Mononuclear cell (primary cell): Measurements from ENCODE around the gene GSTA2. TPM values are rescaled to one million over a fixed set of nuclear protein-coding genes. Genes with fewer than 3 reads are reported as not detected.
"Not testable (repeated sequence)": the region's sequence is repeated elsewhere in the genome, so short reads cannot be mapped to it uniquely, and the experiment has no call there.

ENCODE experiments used
- H3K27me3 ChIP-seq: 2 replicates; pipeline ENCODE4 v1.6.0; 2011; ENCODE audit warnings: low read length, control low read depth; ENCODE audit not compliant: insufficient read depth
- H3K4me1 ChIP-seq: 2 replicates; pipeline ENCODE4 v1.5.1; 2011; ENCODE audit warnings: mild to moderate bottlenecking, low read length, control low read depth; ENCODE audit not compliant: insufficient read depth
- H3K4me3 ChIP-seq: 2 replicates; pipeline ENCODE4 v1.5.1; 2011; ENCODE audit warnings: mild to moderate bottlenecking, low read length, moderate library complexity
- H3K9me3 ChIP-seq: 2 replicates; pipeline ENCODE4 v1.5.1; 2011; ENCODE audit warnings: low read depth, mild to moderate bottlenecking, control low read depth, low read length
- total RNA-seq: library from RNA; depleted of rRNA; stranded (reverse); fragments of >200 nt; gene quantifications from one replicate; pipeline ENCODE4 v1.2.3, GENCODE V29; 2012

GSTA2 gene
- total RNA-seq: not detected

GRCh38 chr6:52763322-52763916, at the start of gene GSTA2:
Gene GSTA2, minus strand, starts transcription at chr6:52763475. Its CDS starts 5,528 bp downstream, at chr6:52757947.
- H3K27me3 ChIP-seq, H3K4me3 ChIP-seq, H3K9me3 ChIP-seq, H3K4me1 ChIP-seq: not testable (repeated sequence)

GRCh38 chr6:52809777-52810176, 46.5 kb upstream of the GSTA2 start:
- not testable (repeated sequence) for H3K4me1 ChIP-seq, H3K27me3 ChIP-seq, H3K9me3 ChIP-seq, H3K4me3 ChIP-seq

GRCh38 chr6:52808660-52809059, 45.4 kb upstream of the GSTA2 start:
- H3K9me3 ChIP-seq: no peaks in the 10 kb centered on the region
- H3K4me1 ChIP-seq: no peaks in the 10 kb centered on the region
- no peaks in the 10 kb centered on the region for H3K27me3 ChIP-seq
- no peak overlapping the region for H3K4me3 ChIP-seq

- H3K4me1 ChIP-seq, H3K9me3 ChIP-seq, H3K27me3 ChIP-seq, H3K4me3 ChIP-seq: not testable (repeated sequence)
Measured at GRCh38 chr6:52803668-52804255, 40.5 kb upstream of the GSTA2 start, which contains the start of gene GSTA1. Gene GSTA1, minus strand, starts transcription at chr6:52803816. Its CDS starts 4,549 bp downstream, at chr6:52799267.

GRCh38 chr6:52802806-52803205, 39.5 kb upstream of the GSTA2 start:
- Histone ChIP-seq H3K27me3 (peaks cover 5% of the 10 kb centered on the region), H3K4me1 (no peaks in the 10 kb centered on the region), H3K4me3 (no peak overlapping the region), H3K9me3 (no peaks in the 10 kb centered on the region)

- Histone ChIP-seq H3K4me1 (no peaks in the 10 kb centered on the region), H3K9me3 (no peaks in the 10 kb centered on the region), H3K4me3 (no peak overlapping the region), H3K27me3 (peaks cover 5% of the 10 kb centered on the region)
Measured at GRCh38 chr6:52801188-52801841, 38.0 kb upstream of the GSTA2 start.

- not testable (repeated sequence) for H3K9me3 ChIP-seq, H3K27me3 ChIP-seq, H3K4me1 ChIP-seq, H3K4me3 ChIP-seq
Measured at GRCh38 chr6:52799272-52799671, 36.0 kb upstream of the GSTA2 start.

GRCh38 chr6:52794366-52794765, 31.1 kb upstream of the GSTA2 start:
- H3K4me1 ChIP-seq, H3K9me3 ChIP-seq, H3K27me3 ChIP-seq, H3K4me3 ChIP-seq: not testable (repeated sequence)

GRCh38 chr6:52790861-52791260, 27.6 kb upstream of the GSTA2 start:
- no peaks in the 10 kb centered on the region for H3K27me3 ChIP-seq
- H3K4me3 ChIP-seq: no peak overlapping the region
- no peaks in the 10 kb centered on the region for H3K4me1 ChIP-seq
- H3K9me3 ChIP-seq: no peaks in the 10 kb centered on the region

- H3K4me1 ChIP-seq, H3K4me3 ChIP-seq, H3K27me3 ChIP-seq, H3K9me3 ChIP-seq: not testable (repeated sequence)
Measured at GRCh38 chr6:52789658-52790057, 26.4 kb upstream of the GSTA2 start.

GRCh38 chr6:52788478-52788877, 25.2 kb upstream of the GSTA2 start:
- H3K4me1 ChIP-seq: no peaks in the 10 kb centered on the region
- H3K27me3 ChIP-seq: no peaks in the 10 kb centered on the region
- H3K4me3 ChIP-seq: no peak overlapping the region
- H3K9me3 ChIP-seq: no peaks in the 10 kb centered on the region

GRCh38 chr6:52787917-52788316, 24.6 kb upstream of the GSTA2 start:
- no peaks in the 10 kb centered on the region for H3K27me3 ChIP-seq
- H3K9me3 ChIP-seq: no peaks in the 10 kb centered on the region
- no peaks in the 10 kb centered on the region for H3K4me1 ChIP-seq
- no peak overlapping the region for H3K4me3 ChIP-seq

- no peaks in the 10 kb centered on the region for H3K4me1 ChIP-seq
- no peaks in the 10 kb centered on the region for H3K9me3 ChIP-seq
- H3K4me3 ChIP-seq: no peak overlapping the region
- H3K27me3 ChIP-seq: no peaks in the 10 kb centered on the region
Measured at GRCh38 chr6:52786249-52786956, 23.1 kb upstream of the GSTA2 start.

GRCh38 chr6:52782696-52783274, 19.5 kb upstream of the GSTA2 start:
- H3K27me3 ChIP-seq, H3K9me3 ChIP-seq, H3K4me3 ChIP-seq, H3K4me1 ChIP-seq: not testable (repeated sequence)

GRCh38 chr6:52782209-52782608, 18.9 kb upstream of the GSTA2 start:
- H3K9me3 ChIP-seq, H3K4me3 ChIP-seq, H3K27me3 ChIP-seq, H3K4me1 ChIP-seq: not testable (repeated sequence)
